PC-3 (cell line): ENCODE results near the gene PEX11G. TPM values are rescaled to one million over a fixed set of nuclear protein-coding genes. Genes with fewer than 3 reads are reported as not detected.
A peak's percentile ranks its signal among the peaks of the same experiment; 100 is the strongest.

Experiments
- ATAC-seq: fragments of 200-7000 bp; cut with Tn5 transposase; 2 replicates; pipeline ENCODE4 v1.9.1; 2020; ENCODE audit warnings: mild to moderate bottlenecking, moderate library complexity
- BruUV-seq: library from RNA; stranded (reverse); fragments of 400-500 nt; replicated peaks from 2 replicates; lab custom pipeline; 2021; lab: Mats Ljungman, UMichigan
- CTCF ChIA-PET: fragments of 300-600 bp; sonication (Branson Sonifier 250); formaldehyde crosslinking; loops from one replicate; lab custom pipeline; 2022; ENCODE audit warnings: antibody characterized with exemption; lab: Charles Lee
- POLR2A ChIA-PET: fragments of 300-600 bp; sonication (Branson Sonifier 250); formaldehyde crosslinking; loops from one replicate; lab custom pipeline; 2022; ENCODE audit warnings: antibody characterized with exemption; ENCODE audit not compliant: unreplicated experiment; lab: Charles Lee
- DNase-seq: peaks from one replicate; pipeline ENCODE4 v3.0.0-alpha.2; 2015
- H2AFZ ChIP-seq: fragments of 300-600 bp; sonication (generic); 2 replicates; pipeline ENCODE4 v1.6.0; 2016; ENCODE audit warnings: antibody characterized with exemption, low read length
- H3F3A ChIP-seq: fragments of 300-600 bp; sonication (generic); one replicate; pipeline ENCODE4 v1.6.0; 2017; ENCODE audit warnings: antibody characterized with exemption, low read length, control low read depth, mild to moderate bottlenecking; ENCODE audit not compliant: unreplicated experiment
- H3K27ac ChIP-seq: fragments of 300-600 bp; sonication (generic); 2 replicates; pipeline ENCODE4 v1.5.1; 2016; ENCODE audit warnings: mild to moderate bottlenecking, low read length
- H3K27me3 ChIP-seq: fragments of 300-600 bp; sonication (generic); 2 replicates; pipeline ENCODE4 v1.6.1; 2016; ENCODE audit warnings: low read length, mixed read lengths
- H3K36me3 ChIP-seq: fragments of 300-600 bp; sonication (generic); 2 replicates; pipeline ENCODE4 v1.6.1; 2016; ENCODE audit warnings: low read depth, mixed run types, low read length, mixed read lengths
- H3K4me1 ChIP-seq: fragments of 300-600 bp; sonication (generic); 2 replicates; pipeline ENCODE4 v1.5.1; 2016; ENCODE audit warnings: low read length; ENCODE audit not compliant: insufficient read depth
- H3K4me2 ChIP-seq: fragments of 300-600 bp; sonication (generic); 2 replicates; pipeline ENCODE4 v1.6.0; 2016; ENCODE audit warnings: low read length
- H3K4me3 ChIP-seq: fragments of 300-600 bp; sonication (generic); 2 replicates; pipeline ENCODE4 v1.5.1; 2016; ENCODE audit warnings: mild to moderate bottlenecking, low read length, mixed read lengths
- H3K79me2 ChIP-seq: fragments of 300-600 bp; sonication (generic); 2 replicates; pipeline ENCODE4 v1.6.1; 2017; ENCODE audit warnings: low read length, mixed read lengths
- H3K9ac ChIP-seq: fragments of 300-600 bp; sonication (generic); 2 replicates; pipeline ENCODE4 v1.6.0; 2016; ENCODE audit warnings: mild to moderate bottlenecking, low read length
- H3K9me2 ChIP-seq: fragments of 300-600 bp; sonication (generic); replicated peaks from 2 replicates; pipeline ENCODE4 v1.6.1; 2016; ENCODE audit warnings: mixed run types, low read length, mixed read lengths
- H3K9me3 ChIP-seq: fragments of 300-600 bp; sonication (generic); 2 replicates; pipeline ENCODE4 v1.6.1; 2016; ENCODE audit warnings: low read length, mixed read lengths
- H4K20me1 ChIP-seq: fragments of 300-600 bp; sonication (generic); 2 replicates; pipeline ENCODE4 v1.6.1; 2016; ENCODE audit warnings: low read length, mixed read lengths
- EZH2 ChIP-seq: fragments of 300-600 bp; sonication (generic); IDR thresholded peaks from one replicate; pipeline ENCODE4 v1.6.1; 2017; ENCODE audit warnings: antibody characterized with exemption, mild to moderate bottlenecking, low read length; ENCODE audit not compliant: unreplicated experiment
- EZH2phosphoT487 ChIP-seq: fragments of 300-600 bp; sonication (generic); IDR thresholded peaks from 2 replicates; pipeline ENCODE4 v1.6.1; 2018; ENCODE audit warnings: mild to moderate bottlenecking, antibody characterized with exemption, low read length, borderline replicate concordance
- intact Hi-C: fragments of 100-400 bp; cut with micrococcal nuclease; formaldehyde crosslinking; loops from 2 replicates; pipeline ENCODE4 v1.9.0; 2023
- total RNA-seq: library from RNA; depleted of rRNA; stranded (reverse); fragments of >200 nt; gene quantifications from 2 replicates; pipeline ENCODE4 v1.2.3, GENCODE V29; 2014
- TF ChIP-seq, protein P1 (sequence below): fragments of 300-600 bp; sonication (generic); conservative IDR thresholded peaks from 2 replicates; pipeline ENCODE4 v1.5.1; 2017; ENCODE audit warnings: antibody characterized with exemption, low read depth, mild to moderate bottlenecking, low read length

The PEX11G gene
- total RNA-seq, 1 experiment from 2014 or later = 6.6 TPM

DNA sequence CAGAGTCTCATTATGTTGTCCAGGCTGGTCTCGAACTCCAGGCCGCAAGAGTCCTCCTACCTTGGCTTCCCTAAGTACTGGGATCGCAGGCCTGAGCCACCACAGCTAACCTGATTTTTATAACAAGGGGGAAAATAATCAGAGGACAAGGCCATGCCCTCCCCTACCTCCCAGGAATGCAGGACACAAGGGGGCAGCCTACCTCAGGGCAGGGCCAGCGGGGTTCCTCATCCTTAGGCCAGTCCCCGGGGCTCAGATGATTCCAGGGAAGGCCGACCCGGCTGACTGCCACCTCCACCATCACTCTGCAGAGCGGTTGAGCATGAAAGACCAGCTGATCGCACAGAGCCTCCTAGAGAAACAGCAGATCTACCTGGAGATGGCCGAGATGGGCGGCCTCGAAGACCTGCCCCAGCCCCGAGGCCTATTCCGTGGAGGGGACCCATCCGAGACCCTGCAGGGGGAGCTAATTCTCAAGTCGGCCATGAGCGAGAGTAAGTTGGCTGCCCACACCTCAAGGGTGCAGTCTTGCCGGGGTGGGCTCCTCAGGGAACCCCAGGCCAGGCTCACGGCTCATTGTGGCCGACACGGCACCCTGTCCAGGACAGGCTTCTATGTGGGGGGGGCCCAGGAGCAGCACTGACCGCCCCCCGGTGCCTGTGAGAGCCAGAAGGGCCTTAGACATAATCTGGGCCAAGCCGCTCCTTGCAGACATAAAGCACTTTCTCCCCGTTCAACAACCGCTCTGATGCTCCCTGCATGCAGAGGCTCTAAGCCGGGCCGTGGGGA lies 26.8 kb downstream of the PEX11G start:
- H3K27ac ChIP-seq = no peak overlapping the region
- no TSS peak for BruUV-seq
- no peaks in the 10 kb centered on the region for H3F3A ChIP-seq
- POLR2A ChIA-PET = no interaction called here
- TF ChIP-seq EZH2 (no peak), EZH2phosphoT487 (no peak)
- TF ChIP-seq, protein P1, sequence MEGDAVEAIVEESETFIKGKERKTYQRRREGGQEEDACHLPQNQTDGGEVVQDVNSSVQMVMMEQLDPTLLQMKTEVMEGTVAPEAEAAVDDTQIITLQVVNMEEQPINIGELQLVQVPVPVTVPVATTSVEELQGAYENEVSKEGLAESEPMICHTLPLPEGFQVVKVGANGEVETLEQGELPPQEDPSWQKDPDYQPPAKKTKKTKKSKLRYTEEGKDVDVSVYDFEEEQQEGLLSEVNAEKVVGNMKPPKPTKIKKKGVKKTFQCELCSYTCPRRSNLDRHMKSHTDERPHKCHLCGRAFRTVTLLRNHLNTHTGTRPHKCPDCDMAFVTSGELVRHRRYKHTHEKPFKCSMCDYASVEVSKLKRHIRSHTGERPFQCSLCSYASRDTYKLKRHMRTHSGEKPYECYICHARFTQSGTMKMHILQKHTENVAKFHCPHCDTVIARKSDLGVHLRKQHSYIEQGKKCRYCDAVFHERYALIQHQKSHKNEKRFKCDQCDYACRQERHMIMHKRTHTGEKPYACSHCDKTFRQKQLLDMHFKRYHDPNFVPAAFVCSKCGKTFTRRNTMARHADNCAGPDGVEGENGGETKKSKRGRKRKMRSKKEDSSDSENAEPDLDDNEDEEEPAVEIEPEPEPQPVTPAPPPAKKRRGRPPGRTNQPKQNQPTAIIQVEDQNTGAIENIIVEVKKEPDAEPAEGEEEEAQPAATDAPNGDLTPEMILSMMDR = peak; percentile 38
- H3K27me3 ChIP-seq = no peaks in the 10 kb centered on the region
- ATAC-seq (no peak), DNase-seq (no peak)
- intact Hi-C loops = no loop called here
- no peaks in the 10 kb centered on the region for H3K4me1 ChIP-seq
- H3K9ac ChIP-seq = no peak overlapping the region
- no peaks in the 10 kb centered on the region for H3K79me2 ChIP-seq
- H3K4me2 ChIP-seq = no peak overlapping the region
- no peaks in the 10 kb centered on the region for H3K9me3 ChIP-seq
- no peak overlapping the region for H3K4me3 ChIP-seq
- H2AFZ ChIP-seq = no peak overlapping the region
- H3K36me3 ChIP-seq = peaks cover 18% of the 10 kb centered on the region
- CTCF ChIA-PET = interaction anchor here (0.8 kb wide), 1 partner anchor 108 kb away, joined by 4 read pairs; no protein-coding TSS in a partner anchor
- H4K20me1 ChIP-seq = no peaks in the 10 kb centered on the region
- H3K9me2 ChIP-seq = no peaks in the 10 kb centered on the region

DNA sequence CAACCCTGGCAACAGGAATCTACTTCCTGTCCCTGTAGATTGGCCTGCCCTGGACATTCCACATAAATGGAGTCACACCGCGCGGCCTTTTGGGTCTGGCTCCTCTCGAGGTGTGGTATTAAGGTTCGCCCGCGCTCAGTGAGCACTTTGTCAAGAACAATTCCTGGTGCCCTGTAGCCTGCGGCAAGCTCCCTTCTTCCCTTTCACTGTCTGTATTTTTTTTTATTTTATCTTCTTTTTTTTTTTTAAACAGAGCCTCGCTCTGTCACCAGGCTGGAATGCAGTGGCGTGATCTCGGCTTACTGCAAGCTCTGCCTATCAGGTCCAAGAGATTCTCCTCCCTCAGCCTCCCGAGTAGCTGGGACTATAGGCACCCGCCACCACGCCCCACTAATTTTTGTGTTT lies 28.3 kb downstream of the PEX11G start:
- Histone ChIP-seq H3K9me3 (no peaks in the 10 kb centered on the region), H3K9me2 (no peaks in the 10 kb centered on the region), H2AFZ (no peak overlapping the region), H3K4me3 (no peak overlapping the region), H3K79me2 (no peaks in the 10 kb centered on the region), H3K9ac (no peak overlapping the region), H3K4me1 (no peaks in the 10 kb centered on the region), H3K27me3 (no peaks in the 10 kb centered on the region), H3K4me2 (no peak overlapping the region), H3K27ac (no peak overlapping the region), H4K20me1 (no peaks in the 10 kb centered on the region), H3K36me3 (peaks cover 28% of the 10 kb centered on the region), H3F3A (no peaks in the 10 kb centered on the region)
- ChIA-PET POLR2A (no interaction called here), CTCF (no interaction called here)
- TF ChIP-seq EZH2 (no peak), EZH2phosphoT487 (no peak)
- TF ChIP-seq, protein P1 = no peak
- BruUV-seq = no TSS peak
- DNase-seq (no peak), ATAC-seq (no peak)
- intact Hi-C loops = no loop called here

DNA sequence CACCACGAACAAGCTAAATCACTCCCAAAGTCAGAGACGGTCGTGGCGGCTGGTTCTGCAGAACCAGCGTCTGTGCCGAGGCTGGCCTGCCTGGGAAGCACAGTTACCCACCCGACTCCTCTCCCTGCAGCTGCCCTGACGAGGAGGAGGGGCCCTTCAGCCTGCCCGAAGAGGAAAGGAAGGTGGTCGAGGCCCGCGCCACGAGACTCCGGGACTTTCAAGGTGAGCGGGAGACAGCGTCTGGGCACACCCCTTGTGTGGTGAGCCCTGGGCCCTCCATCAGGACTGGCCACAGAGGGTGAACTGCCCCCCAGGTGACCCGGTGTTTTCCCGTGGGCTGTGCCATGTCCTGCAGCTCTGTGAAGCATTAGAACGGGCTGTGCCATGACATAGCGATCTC lies 29.1 kb downstream of the PEX11G start:
- Histone ChIP-seq H3K4me1 (no peaks in the 10 kb centered on the region), H3K4me3 (no peak overlapping the region), H3K79me2 (peaks cover under 1% of the 10 kb centered on the region; the same call in 1 of the 2 replicates), H3K27me3 (no peaks in the 10 kb centered on the region), H3F3A (no peaks in the 10 kb centered on the region), H3K9ac (no peak overlapping the region), H4K20me1 (no peaks in the 10 kb centered on the region), H3K9me2 (no peaks in the 10 kb centered on the region), H3K36me3 (peaks cover 36% of the 10 kb centered on the region), H3K4me2 (no peak overlapping the region), H3K9me3 (no peaks in the 10 kb centered on the region), H3K27ac (no peak overlapping the region), H2AFZ (no peak overlapping the region)
- ChIA-PET POLR2A (no interaction called here), CTCF (no interaction called here)
- ATAC-seq (no peak), DNase-seq (no peak)
- BruUV-seq = no TSS peak
- TF ChIP-seq EZH2phosphoT487 = no peak
- no peak for TF ChIP-seq EZH2
- TF ChIP-seq, protein P1 = no peak
- intact Hi-C loops = no loop called here
